HG03469 (cell line): Measurements from ENCODE around the gene TMEM140.
"Not testable (repeated sequence)": the region's sequence is repeated elsewhere in the genome, so short reads cannot be mapped to it uniquely, and the experiment has no call there.

Experiments
- ATAC-seq: cut with Tn5 transposase; IDR thresholded peaks from one replicate; pipeline ENCODE4 v1.9.1; 2021; ENCODE audit warnings: mild to moderate bottlenecking, moderate library complexity, moderate number of reproducible peaks; ENCODE audit not compliant: unreplicated experiment

The TMEM140 gene

DNA sequence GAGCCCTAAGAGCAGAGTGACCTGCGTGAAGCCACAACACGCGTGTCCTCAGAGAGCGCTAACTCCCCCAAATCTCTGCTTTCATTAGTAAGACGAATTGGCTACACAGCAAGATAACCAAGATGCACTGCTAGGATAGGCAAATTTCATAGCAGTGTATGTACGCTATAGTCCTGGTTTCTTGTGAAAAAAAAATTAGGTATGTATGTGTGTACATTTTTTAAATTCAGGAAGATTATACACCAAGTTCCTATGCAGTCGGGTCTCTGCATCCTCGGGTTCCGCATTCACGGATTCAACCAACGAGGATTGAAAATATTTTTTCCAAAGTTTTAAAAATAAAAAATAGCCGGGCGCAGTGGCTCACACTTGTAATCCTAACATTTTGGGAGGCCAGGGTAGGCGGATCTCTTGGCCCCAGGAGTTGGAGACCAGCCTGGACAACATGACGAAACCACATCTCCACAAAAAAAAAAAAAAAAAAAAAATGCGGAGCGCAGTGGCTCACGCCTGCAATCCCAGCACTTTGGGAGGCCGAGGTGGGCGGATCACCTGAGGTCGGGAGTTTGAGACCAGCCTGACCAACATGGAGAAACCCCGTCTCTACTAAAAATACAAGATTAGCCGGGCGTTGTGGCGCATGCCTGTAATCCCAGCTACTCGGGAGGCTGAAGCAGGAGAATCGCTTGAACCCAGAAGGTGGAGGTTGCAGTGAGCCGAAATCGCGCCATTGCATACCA lies 64.2 kb downstream of the TMEM140 start:
- ATAC-seq, result not testable (repeated sequence)

DNA sequence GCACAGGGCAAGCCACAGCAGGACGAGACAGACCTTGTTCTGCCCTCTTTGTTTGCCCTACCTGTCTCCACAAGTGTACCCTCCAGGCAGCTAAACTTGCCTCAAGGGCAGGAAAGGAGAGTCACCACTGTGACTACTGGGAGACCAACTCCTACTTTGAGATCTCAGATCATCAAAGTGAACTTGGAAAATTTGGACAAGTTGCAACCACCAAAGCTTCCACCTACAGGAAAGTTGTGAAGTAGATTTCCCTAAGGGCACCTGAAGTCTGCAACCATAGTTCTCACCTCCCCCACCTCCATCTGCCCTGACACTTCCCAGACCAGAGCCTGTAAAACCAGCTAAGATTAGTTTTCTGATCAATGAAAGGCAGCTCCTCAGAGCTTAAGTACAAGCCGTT lies 66.0 kb downstream of the TMEM140 start:
- ATAC-seq, result no peak

DNA sequence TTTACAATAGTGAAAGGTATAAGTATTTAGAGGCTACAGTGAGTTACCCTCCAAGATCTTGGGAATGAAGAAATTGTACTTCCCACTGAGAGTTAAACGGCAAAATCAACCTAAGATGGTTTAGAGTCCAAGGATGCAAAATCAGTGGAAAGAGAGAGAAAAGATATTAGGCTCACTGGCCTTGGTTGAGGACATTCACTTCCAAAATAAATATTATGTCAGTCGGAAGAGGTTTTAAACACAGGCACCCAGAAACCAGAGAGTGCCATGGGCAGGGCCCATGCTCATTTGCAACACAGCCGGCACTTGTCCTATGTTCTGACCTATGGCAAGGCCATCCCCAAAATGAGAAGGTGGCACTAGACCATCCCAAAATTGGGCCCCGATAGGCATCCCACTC lies 67.3 kb downstream of the TMEM140 start:
- no peak for ATAC-seq

DNA sequence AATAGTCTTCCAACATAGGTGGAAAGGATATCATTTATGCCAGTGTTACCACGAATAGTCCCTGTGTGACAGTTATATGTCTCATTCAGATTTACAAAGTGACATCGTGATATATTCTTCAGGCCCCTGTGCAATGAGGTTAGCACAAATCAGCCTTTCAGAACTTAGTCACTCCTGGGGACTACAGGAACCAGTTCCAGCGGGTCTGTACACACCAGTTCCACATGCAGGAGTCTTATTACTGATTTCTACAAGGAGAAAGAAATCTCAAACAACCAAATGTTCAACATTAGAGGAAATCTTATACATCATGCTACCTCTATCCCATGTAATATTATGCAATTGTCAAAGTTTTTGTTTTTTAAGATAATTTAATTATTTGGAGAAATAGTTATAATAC lies 67.8 kb downstream of the TMEM140 start:
- no peak for ATAC-seq
